ENCODE data around the gene ZDHHC14.

The ZDHHC14 gene

GRCh38 chr6:157481865-157482249, 100.9 kb downstream of the ZDHHC14 start:
- no peak for TF ChIP-seq CTCF (IDR thresholded peaks at IDR 0.05)
- DNase-seq: no peak
- Histone ChIP-seq H3K4me3 (no peak overlapping the region), H3K27ac (no peak overlapping the region), H3K27me3 (no peaks in the 10 kb centered on the region), H3K36me3 (no peaks in the 10 kb centered on the region), H3K4me1 (no peaks in the 10 kb centered on the region), H3K9me3 (no peaks in the 10 kb centered on the region)
- intact Hi-C loops (cut with DNase I; ENCODE audit: low total_unique reads): no loop called here

- Histone ChIP-seq H3K4me1 (no peaks in the 10 kb centered on the region), H3K4me3 (no peak overlapping the region), H3K9me3 (no peaks in the 10 kb centered on the region), H3K36me3 (no peaks in the 10 kb centered on the region), H3K27ac (no peak overlapping the region), H3K27me3 (no peaks in the 10 kb centered on the region)
- intact Hi-C loops (cut with DNase I; ENCODE audit: low total_unique reads): no loop called here
- DNase-seq: no peak
- no peak for TF ChIP-seq CTCF (IDR thresholded peaks at IDR 0.05)
These were observed 102.8 kb downstream of the ZDHHC14 start for GRCh38 chr6:157483770-157484169.

- TF ChIP-seq CTCF (IDR thresholded peaks at IDR 0.05): no peak
- intact Hi-C loops (cut with DNase I; ENCODE audit: low total_unique reads): no loop called here
- H3K36me3 ChIP-seq: no peaks in the 10 kb centered on the region
- H3K27me3 ChIP-seq: no peaks in the 10 kb centered on the region
- H3K4me3 ChIP-seq: no peak overlapping the region
- H3K9me3 ChIP-seq: no peaks in the 10 kb centered on the region
- no peak overlapping the region for H3K27ac ChIP-seq
- no peak for DNase-seq
- H3K4me1 ChIP-seq: no peaks in the 10 kb centered on the region
These were observed 103.2 kb downstream of the ZDHHC14 start for GRCh38 chr6:157484181-157484580.

- intact Hi-C loops (cut with DNase I; ENCODE audit: low total_unique reads): no loop called here
- DNase-seq: no peak
- H3K4me1 ChIP-seq: no peaks in the 10 kb centered on the region
- TF ChIP-seq CTCF (IDR thresholded peaks at IDR 0.05): no peak
- no peak overlapping the region for H3K27ac ChIP-seq
- H3K36me3 ChIP-seq: no peaks in the 10 kb centered on the region
- no peak overlapping the region for H3K4me3 ChIP-seq
- no peaks in the 10 kb centered on the region for H3K27me3 ChIP-seq
- H3K9me3 ChIP-seq: no peaks in the 10 kb centered on the region
These were observed 105.6 kb downstream of the ZDHHC14 start for GRCh38 chr6:157486572-157486971.

- intact Hi-C loops (cut with DNase I; ENCODE audit: low total_unique reads): no loop called here
- Histone ChIP-seq H3K4me3 (no peak overlapping the region), H3K27me3 (no peaks in the 10 kb centered on the region), H3K9me3 (no peaks in the 10 kb centered on the region), H3K36me3 (no peaks in the 10 kb centered on the region), H3K27ac (no peak overlapping the region), H3K4me1 (no peaks in the 10 kb centered on the region)
- no peak for TF ChIP-seq CTCF (IDR thresholded peaks at IDR 0.05)
- no peak for DNase-seq
These were observed 106.3 kb downstream of the ZDHHC14 start for GRCh38 chr6:157487110-157487773.

GRCh38 chr6:157488058-157488457, 107.1 kb downstream of the ZDHHC14 start:
- H3K4me1 ChIP-seq: no peaks in the 10 kb centered on the region
- intact Hi-C loops (cut with DNase I; ENCODE audit: low total_unique reads): no loop called here

More at GRCh38 chr6:157488058-157488457, 107.1 kb downstream of the ZDHHC14 start:
- no peaks in the 10 kb centered on the region for H3K36me3 ChIP-seq
- no peak for DNase-seq
- no peak overlapping the region for H3K27ac ChIP-seq
- H3K27me3 ChIP-seq: no peaks in the 10 kb centered on the region
- no peak overlapping the region for H3K4me3 ChIP-seq
- no peaks in the 10 kb centered on the region for H3K9me3 ChIP-seq
- no peak for TF ChIP-seq CTCF (IDR thresholded peaks at IDR 0.05)

Data from tibial artery (tissue), 4 donors.